Measurements from ENCODE around the gene POFUT1. TPM values are rescaled to one million over a fixed set of nuclear protein-coding genes. Genes with fewer than 3 reads are reported as not detected.

The POFUT1 gene
- polyA plus RNA-seq, 1 of the 3 experiments (the other 2 are of a cell fraction) = 35.6 TPM

- WGBS (ENCODE audit: low lambda C conversion rate) = 90% methylated on average over 8 of the region's 13 CpGs
- Histone ChIP-seq H3K36me3 (replicated peaks in 1 of 2; ENCODE audit: control insufficient read depth in 1 of 2, insufficient read depth in 2 of 2, low read length in 1 of 2) (peaks cover 22 to 61% of the 10 kb centered on the region in 2 experiments), H3K9me2 (no peaks in the 10 kb centered on the region), H3K4me1 (ENCODE audit: control insufficient read depth in 1 of 2, insufficient read depth in 2 of 2, low read depth in 1 of 2, low read length in 1 of 2) (no peaks in the 10 kb centered on the region), H3K79me2 (ENCODE audit: insufficient read depth) (no peaks in the 10 kb centered on the region), H3F3A (replicated peaks; ENCODE audit: insufficient read depth) (no peaks in the 10 kb centered on the region), H4K20me1 (ENCODE audit: insufficient read depth) (no peaks in the 10 kb centered on the region), H3K4me2 (no peak overlapping the region), H3K4me3 (ENCODE audit: low read depth in 2 of 2, low read length in 1 of 2) (no peak overlapping the region), H3K9ac (no peak overlapping the region), H3K27ac (ENCODE audit: low read depth in 2 of 2, low read length in 1 of 2) (no peak overlapping the region), H2AFZ (ENCODE audit: low read depth) (no peak overlapping the region), H3K27me3 (ENCODE audit: insufficient read depth) (no peaks in the 10 kb centered on the region), H3K9me3 (no peaks in the 10 kb centered on the region)
- TF ChIP-seq, protein P1, sequence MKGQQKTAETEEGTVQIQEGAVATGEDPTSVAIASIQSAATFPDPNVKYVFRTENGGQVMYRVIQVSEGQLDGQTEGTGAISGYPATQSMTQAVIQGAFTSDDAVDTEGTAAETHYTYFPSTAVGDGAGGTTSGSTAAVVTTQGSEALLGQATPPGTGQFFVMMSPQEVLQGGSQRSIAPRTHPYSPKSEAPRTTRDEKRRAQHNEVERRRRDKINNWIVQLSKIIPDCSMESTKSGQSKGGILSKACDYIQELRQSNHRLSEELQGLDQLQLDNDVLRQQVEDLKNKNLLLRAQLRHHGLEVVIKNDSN (IDR thresholded peaks at IDR 0.05; ENCODE audit: borderline replicate concordance, low read depth) = no peak
- TF ChIP-seq RAD21 (IDR thresholded peaks at IDR 0.05; ENCODE audit: low read length) (no peak), NFIC (IDR thresholded peaks at IDR 0.05; ENCODE audit: borderline replicate concordance) (no peak), FOXM1 (IDR thresholded peaks at IDR 0.05; ENCODE audit: low read depth) (no peak), EP300 (IDR thresholded peaks at IDR 0.05; ENCODE audit: borderline replicate concordance in 1 of 2, low read depth in 1 of 2, low read length in 1 of 2) (no peak), TAF1 (IDR thresholded peaks at IDR 0.05; ENCODE audit: borderline replicate concordance, low read depth, low read length) (no peak), RFX5 (IDR thresholded peaks at IDR 0.05; ENCODE audit: low read length) (no peak), TCF12 (IDR thresholded peaks at IDR 0.05) (no peak), CHD2 (IDR thresholded peaks at IDR 0.05; ENCODE audit: low read length, partially characterized antibody) (no peak), FOSL2 (IDR thresholded peaks at IDR 0.05; ENCODE audit: borderline replicate concordance, low read depth) (no peak), NRF1 (IDR thresholded peaks at IDR 0.05; ENCODE audit: low read depth, low read length) (no peak), MEF2A (IDR thresholded peaks at IDR 0.05; ENCODE audit: borderline replicate concordance, low read depth) (no peak), REST (IDR thresholded peaks at IDR 0.05; ENCODE audit: low read depth, low read length) (no peak), FOXJ3 (CRISPR knock-in tag; IDR thresholded peaks at IDR 0.05) (no peak), MAX (IDR thresholded peaks at IDR 0.05; ENCODE audit: low read depth) (no peak), GATA2 (CRISPR knock-in tag; IDR thresholded peaks at IDR 0.05) (no peak)
- TF ChIP-seq, protein P2, sequence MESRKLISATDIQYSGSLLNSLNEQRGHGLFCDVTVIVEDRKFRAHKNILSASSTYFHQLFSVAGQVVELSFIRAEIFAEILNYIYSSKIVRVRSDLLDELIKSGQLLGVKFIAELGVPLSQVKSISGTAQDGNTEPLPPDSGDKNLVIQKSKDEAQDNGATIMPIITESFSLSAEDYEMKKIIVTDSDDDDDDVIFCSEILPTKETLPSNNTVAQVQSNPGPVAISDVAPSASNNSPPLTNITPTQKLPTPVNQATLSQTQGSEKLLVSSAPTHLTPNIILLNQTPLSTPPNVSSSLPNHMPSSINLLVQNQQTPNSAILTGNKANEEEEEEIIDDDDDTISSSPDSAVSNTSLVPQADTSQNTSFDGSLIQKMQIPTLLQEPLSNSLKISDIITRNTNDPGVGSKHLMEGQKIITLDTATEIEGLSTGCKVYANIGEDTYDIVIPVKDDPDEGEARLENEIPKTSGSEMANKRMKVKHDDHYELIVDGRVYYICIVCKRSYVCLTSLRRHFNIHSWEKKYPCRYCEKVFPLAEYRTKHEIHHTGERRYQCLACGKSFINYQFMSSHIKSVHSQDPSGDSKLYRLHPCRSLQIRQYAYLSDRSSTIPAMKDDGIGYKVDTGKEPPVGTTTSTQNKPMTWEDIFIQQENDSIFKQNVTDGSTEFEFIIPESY (IDR thresholded peaks at IDR 0.05; ENCODE audit: borderline replicate concordance, low read depth) = no peak
- TF ChIP-seq, protein P3, sequence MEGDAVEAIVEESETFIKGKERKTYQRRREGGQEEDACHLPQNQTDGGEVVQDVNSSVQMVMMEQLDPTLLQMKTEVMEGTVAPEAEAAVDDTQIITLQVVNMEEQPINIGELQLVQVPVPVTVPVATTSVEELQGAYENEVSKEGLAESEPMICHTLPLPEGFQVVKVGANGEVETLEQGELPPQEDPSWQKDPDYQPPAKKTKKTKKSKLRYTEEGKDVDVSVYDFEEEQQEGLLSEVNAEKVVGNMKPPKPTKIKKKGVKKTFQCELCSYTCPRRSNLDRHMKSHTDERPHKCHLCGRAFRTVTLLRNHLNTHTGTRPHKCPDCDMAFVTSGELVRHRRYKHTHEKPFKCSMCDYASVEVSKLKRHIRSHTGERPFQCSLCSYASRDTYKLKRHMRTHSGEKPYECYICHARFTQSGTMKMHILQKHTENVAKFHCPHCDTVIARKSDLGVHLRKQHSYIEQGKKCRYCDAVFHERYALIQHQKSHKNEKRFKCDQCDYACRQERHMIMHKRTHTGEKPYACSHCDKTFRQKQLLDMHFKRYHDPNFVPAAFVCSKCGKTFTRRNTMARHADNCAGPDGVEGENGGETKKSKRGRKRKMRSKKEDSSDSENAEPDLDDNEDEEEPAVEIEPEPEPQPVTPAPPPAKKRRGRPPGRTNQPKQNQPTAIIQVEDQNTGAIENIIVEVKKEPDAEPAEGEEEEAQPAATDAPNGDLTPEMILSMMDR (IDR thresholded peaks at IDR 0.05) = no peak
- no peak for DNase-seq
- CTCF ChIA-PET = interaction anchor here (0.6 kb wide), 1 partner anchor 245 kb away, joined by 3 read pairs; no protein-coding TSS in a partner anchor
- POLR2A ChIA-PET = interaction anchor here (0.6 kb wide), 1 partner anchor 119 kb away, joined by 3 read pairs; no protein-coding TSS in a partner anchor
These were observed 23.0 kb downstream of the POFUT1 start for GRCh38 chr20:32230707-32231106.

All from SK-N-SH (cell line).